Stomach (tissue), 4 donors: ENCODE data around the gene STRA6.

ENCODE experiments used
- EP300 ChIP-seq: sonication (generic); formaldehyde crosslinking; IDR thresholded peaks from one replicate; pipeline ENCODE4 v1.6.1; 2017; ENCODE audit warnings: antibody characterized with exemption
- POLR2A ChIP-seq, 4 donors: fragments of 450-650 bp; IDR thresholded peaks; one replicate each; pipeline ENCODE4 v1.6.1; 2016; ENCODE audit warnings: antibody characterized with exemption in 4 of 4, control low read depth in 2 of 4, mild to moderate bottlenecking in 1 of 4, moderate library complexity in 1 of 4
- POLR2AphosphoS5 ChIP-seq, 3 donors: sonication (generic); formaldehyde crosslinking; IDR thresholded peaks; one replicate each; pipeline ENCODE4 v1.6.1; 2016; ENCODE audit warnings: antibody characterized with exemption in 3 of 3
- TF ChIP-seq, protein P1 (sequence below), 7 experiments: fragments of 450-650 bp in 4 of 7; fragments of 200-600 bp in 3 of 7; sonication (generic) in 3 of 7; IDR thresholded peaks; one replicate each; pipeline ENCODE4 v1.5.1; 2016 to 2019; ENCODE audit warnings: antibody characterized with exemption in 7 of 7, control low read depth in 2 of 7, mild to moderate bottlenecking in 1 of 7

DNA sequence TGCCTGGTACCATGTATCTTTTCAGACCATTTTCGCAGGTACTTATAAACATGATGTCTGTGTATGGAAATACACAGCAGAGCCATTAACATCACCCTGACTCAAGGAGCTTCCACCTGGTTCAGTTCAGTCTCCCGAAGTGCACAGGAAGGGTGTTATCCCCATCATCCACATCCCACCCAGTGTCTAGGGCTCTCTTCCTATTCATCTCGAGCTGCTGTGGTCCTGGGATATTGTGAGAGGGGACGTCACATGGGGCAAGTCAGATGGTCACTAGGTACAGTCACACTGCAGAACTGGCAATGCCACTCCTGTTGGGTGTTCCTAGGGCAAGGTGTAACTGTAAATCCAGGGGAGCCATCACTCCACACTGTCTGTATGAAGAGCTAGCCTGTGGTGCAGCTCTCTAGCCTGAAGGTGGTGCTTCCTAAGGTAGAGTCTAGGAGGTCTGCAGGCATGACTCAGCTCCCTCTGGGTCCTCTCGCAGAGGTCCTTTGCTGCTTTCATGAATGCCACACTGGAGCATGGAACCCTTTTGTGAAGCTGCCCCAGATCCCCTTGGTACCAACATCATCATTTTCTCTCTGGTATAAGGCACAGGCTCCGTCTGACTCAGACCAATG lies 58.3 kb downstream of the STRA6 start:
- TF ChIP-seq EP300 (no peak), POLR2A (IDR thresholded peaks at IDR 0.05) (no peak), POLR2AphosphoS5 (IDR thresholded peaks at IDR 0.05) (no peak)
- TF ChIP-seq, protein P1, sequence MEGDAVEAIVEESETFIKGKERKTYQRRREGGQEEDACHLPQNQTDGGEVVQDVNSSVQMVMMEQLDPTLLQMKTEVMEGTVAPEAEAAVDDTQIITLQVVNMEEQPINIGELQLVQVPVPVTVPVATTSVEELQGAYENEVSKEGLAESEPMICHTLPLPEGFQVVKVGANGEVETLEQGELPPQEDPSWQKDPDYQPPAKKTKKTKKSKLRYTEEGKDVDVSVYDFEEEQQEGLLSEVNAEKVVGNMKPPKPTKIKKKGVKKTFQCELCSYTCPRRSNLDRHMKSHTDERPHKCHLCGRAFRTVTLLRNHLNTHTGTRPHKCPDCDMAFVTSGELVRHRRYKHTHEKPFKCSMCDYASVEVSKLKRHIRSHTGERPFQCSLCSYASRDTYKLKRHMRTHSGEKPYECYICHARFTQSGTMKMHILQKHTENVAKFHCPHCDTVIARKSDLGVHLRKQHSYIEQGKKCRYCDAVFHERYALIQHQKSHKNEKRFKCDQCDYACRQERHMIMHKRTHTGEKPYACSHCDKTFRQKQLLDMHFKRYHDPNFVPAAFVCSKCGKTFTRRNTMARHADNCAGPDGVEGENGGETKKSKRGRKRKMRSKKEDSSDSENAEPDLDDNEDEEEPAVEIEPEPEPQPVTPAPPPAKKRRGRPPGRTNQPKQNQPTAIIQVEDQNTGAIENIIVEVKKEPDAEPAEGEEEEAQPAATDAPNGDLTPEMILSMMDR (IDR thresholded peaks at IDR 0.05): no peak
